ENCODE measurements around the gene MYH1.

- TF ChIP-seq EZH2 (IDR thresholded peaks at IDR 0.05): no peak
- TF ChIP-seq POLR2AphosphoS5 (IDR thresholded peaks at IDR 0.05; ENCODE audit: borderline replicate concordance, low read depth, low read length): no peak
- TF ChIP-seq FOXP2 (optimal IDR thresholded peaks at IDR 0.05; ENCODE audit: control extremely low read depth, extremely low read length, insufficient read depth): no peak
These were observed 18.4 kb downstream of the MYH1 start for GRCh38 chr17:10499950-10500349.

All from SK-N-MC (cell line).